Measurements from ENCODE around the gene IL21. TPM values are rescaled to one million over a fixed set of nuclear protein-coding genes. Genes with fewer than 3 reads are reported as not detected.

Gene IL21
- polyA plus RNA-seq, 1 experiment = not detected

DNA sequence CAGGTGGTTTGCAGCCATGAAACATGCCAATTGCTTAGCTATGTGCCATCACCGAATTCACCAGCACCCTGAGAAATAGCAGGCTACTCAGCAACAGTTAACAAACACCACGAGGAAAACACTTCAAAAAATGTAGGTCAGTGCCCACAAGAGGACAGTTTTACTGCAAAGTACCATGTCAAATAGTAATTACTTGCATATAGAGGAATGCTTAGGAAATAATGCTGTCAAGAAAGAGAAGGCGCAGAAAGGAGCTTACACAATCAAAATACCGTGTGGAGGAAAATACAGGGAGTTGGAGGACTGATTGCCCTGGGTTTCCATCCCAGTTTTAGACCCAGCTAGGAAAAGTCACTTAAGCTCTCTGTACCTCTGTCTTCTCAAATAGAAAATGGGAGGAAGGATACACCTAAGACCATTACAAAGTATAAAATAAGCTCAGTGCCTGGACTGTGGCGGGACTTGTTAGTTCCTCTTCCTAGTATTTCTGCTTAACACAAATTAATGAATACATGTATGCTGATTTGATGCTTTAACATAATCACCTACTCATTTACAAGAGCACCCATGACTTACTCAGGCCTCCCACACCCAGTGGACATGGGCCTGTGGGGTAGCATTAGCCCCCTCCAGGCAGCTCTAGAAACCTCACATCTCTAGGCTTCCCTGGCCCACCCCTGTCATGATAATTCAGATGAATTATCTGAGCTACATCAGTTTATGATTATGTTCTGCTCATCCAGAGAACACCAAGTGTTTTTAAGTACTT is 44.5 kb upstream of the IL21 start:
- TF ChIP-seq, protein P1, sequence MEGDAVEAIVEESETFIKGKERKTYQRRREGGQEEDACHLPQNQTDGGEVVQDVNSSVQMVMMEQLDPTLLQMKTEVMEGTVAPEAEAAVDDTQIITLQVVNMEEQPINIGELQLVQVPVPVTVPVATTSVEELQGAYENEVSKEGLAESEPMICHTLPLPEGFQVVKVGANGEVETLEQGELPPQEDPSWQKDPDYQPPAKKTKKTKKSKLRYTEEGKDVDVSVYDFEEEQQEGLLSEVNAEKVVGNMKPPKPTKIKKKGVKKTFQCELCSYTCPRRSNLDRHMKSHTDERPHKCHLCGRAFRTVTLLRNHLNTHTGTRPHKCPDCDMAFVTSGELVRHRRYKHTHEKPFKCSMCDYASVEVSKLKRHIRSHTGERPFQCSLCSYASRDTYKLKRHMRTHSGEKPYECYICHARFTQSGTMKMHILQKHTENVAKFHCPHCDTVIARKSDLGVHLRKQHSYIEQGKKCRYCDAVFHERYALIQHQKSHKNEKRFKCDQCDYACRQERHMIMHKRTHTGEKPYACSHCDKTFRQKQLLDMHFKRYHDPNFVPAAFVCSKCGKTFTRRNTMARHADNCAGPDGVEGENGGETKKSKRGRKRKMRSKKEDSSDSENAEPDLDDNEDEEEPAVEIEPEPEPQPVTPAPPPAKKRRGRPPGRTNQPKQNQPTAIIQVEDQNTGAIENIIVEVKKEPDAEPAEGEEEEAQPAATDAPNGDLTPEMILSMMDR (IDR thresholded peaks at IDR 0.05; ENCODE audit: insufficient read depth, low read depth, low read length) = no peak
- no peaks in the 10 kb centered on the region for H3K36me3 ChIP-seq (ENCODE audit: control insufficient read depth, insufficient read depth, low read length)
- no peak overlapping the region for H3K4me3 ChIP-seq (ENCODE audit: low read depth, low read length)
- CTCF ChIA-PET = interaction anchor here (0.6 to 1.3 kb wide), 6 partner anchors 52 to 249 kb away, joined by 3 to 5 read pairs (median 3); no protein-coding TSS in a partner anchor
- no peaks in the 10 kb centered on the region for H3K27me3 ChIP-seq (ENCODE audit: control insufficient read depth, insufficient read depth, low read length)
- peak; percentile 31 for DNase-seq (ENCODE audit: low read depth)
- POLR2A ChIA-PET = interaction anchor here (0.5 kb wide), 1 partner anchor 71 kb away, joined by 3 read pairs; no protein-coding TSS in a partner anchor

DNA sequence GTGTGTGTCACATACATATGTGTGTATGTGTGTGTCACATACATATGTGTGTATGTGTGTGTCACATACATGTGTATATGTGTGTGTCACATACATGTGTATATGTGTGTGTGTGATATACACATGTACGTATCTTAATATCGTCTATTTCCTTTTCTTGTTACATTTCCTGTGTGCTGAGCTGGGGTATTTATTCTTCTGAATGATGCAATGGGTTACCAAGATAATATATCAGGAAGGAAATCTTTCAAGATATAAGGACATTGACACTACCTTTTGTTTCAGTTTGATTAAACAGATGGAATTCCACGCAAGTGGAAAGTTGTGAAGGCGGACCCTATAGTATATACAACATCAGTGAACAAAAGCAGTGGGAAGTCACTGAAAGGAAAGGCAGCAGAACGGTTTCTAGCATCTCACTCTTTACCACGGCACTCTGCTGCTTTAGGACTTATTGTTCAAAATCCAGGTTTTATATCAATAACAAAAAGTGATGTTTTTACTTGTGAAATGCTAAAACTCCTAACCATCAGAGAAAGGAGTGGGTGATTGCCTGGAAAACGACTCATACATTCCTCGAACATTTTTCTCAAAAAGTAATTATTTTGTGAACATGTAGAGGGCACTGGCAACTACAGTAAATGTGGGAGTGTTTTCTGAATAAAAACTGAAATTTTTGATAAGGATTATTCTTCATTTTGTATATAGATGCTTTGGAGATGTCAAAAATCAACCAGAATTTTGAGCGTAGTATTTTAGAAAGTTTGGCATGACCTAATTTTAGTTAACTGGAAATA is 43.1 kb upstream of the IL21 start:
- TF ChIP-seq, protein P1 (IDR thresholded peaks at IDR 0.05; ENCODE audit: insufficient read depth, low read depth, low read length) = no peak
- ChIA-PET CTCF (interaction anchor here (1.4 kb wide), 1 partner anchor 53 kb away, joined by 3 read pairs; no protein-coding TSS in a partner anchor), POLR2A (no interaction called here)
- DNase-seq (ENCODE audit: low read depth) = no peak
- H3K27me3 ChIP-seq (ENCODE audit: control insufficient read depth, insufficient read depth, low read length) = no peaks in the 10 kb centered on the region
- H3K36me3 ChIP-seq (ENCODE audit: control insufficient read depth, insufficient read depth, low read length) = no peaks in the 10 kb centered on the region
- H3K4me3 ChIP-seq (ENCODE audit: low read depth, low read length) = no peak overlapping the region

DNA sequence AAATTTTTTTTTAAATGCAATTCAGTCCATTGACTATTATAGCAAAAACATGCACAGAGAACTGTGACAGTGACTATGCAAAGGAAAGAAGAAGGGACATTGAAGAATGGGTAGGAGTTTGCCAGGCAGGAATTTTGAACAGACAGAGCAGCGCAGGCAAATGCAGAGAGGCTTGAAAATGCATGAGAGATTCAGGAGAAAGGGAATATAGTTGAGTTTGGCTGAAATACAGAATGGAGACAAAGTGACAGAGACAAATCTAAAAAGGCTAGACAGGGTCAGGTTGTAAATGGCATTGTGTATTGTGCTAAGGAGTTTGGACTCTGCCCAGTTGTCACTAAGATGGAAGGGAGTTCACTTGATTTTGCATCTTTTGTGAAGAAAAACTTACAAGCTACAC is 42.4 kb upstream of the IL21 start:
- CTCF ChIA-PET = interaction anchor here (1.4 kb wide), 1 partner anchor 54 kb away, joined by 3 read pairs; no protein-coding TSS in a partner anchor
- TF ChIP-seq, protein P1 (IDR thresholded peaks at IDR 0.05; ENCODE audit: insufficient read depth, low read depth, low read length) = no peak
- Histone ChIP-seq H3K4me3 (ENCODE audit: low read depth, low read length) (no peak overlapping the region), H3K36me3 (ENCODE audit: control insufficient read depth, insufficient read depth, low read length) (no peaks in the 10 kb centered on the region), H3K27me3 (ENCODE audit: control insufficient read depth, insufficient read depth, low read length) (no peaks in the 10 kb centered on the region)
- POLR2A ChIA-PET = no interaction called here
- DNase-seq (ENCODE audit: low read depth) = no peak

DNA sequence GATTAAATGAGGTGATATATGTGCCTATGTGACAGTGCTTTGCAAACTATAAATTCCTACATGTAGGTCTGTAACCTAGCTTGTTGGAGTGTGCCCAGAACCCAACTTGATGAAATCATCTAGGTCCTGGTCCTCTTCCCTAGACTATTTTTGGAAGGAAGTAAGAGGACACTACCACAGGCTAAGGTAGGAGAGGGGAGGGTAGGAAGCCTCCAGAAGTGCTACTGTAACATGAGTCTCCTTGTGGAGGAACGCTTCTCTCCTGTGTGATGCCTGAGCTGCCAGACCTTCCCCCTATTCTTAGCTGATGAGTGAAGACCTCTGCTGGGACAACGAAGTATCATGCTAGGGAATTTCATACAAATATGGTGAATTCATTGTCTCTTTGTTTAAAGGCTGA is 41.8 kb upstream of the IL21 start:
- TF ChIP-seq, protein P1 (IDR thresholded peaks at IDR 0.05; ENCODE audit: insufficient read depth, low read depth, low read length) = no peak
- Histone ChIP-seq H3K36me3 (ENCODE audit: control insufficient read depth, insufficient read depth, low read length) (no peaks in the 10 kb centered on the region), H3K4me3 (ENCODE audit: low read depth, low read length) (no peak overlapping the region), H3K27me3 (ENCODE audit: control insufficient read depth, insufficient read depth, low read length) (no peaks in the 10 kb centered on the region)
- ChIA-PET POLR2A (no interaction called here), CTCF (interaction anchor here (1.4 kb wide), 1 partner anchor 54 kb away, joined by 3 read pairs; no protein-coding TSS in a partner anchor)
- DNase-seq (ENCODE audit: low read depth) = no peak

Data from BJ (cell line).